ENCODE data around the gene IL18R1. TPM values are rescaled to one million over a fixed set of nuclear protein-coding genes. Genes with fewer than 3 reads are reported as not detected.

IL18R1 gene
- total and polyA plus RNA-seq, 2 donors (not counting 3 experiments of a cell fraction or from before 2014, with no cell fraction given): 2.9 to 3.6 TPM

GRCh38 chr2:102345329-102345920 is 10.2 kb upstream of the IL18R1 start:
- dilution Hi-C loops (cut with MboI; ENCODE audit: extremely low pct_ligation_motif_present, low sequenced_read_pairs) (no loop called here), intact Hi-C loops (cut with micrococcal nuclease) (no loop called here)
- no TSS peak for BruUV-seq (replicated peaks)
- no peak overlapping the region for H3K4me3 ChIP-seq (replicated peaks in 1 of 3; ENCODE audit: insufficient read depth in 1 of 3, low read depth in 1 of 3, low read length in 3 of 3)
- H3K9me3 ChIP-seq (replicated peaks; ENCODE audit: control insufficient read depth, insufficient read depth, low read length): no peaks in the 10 kb centered on the region
- peaks cover 0 to 8% of the 10 kb centered on the region in 2 experiments for H3K36me3 ChIP-seq (ENCODE audit: control insufficient read depth in 2 of 2, extremely low read depth in 1 of 2, insufficient read depth in 2 of 2, low read length in 2 of 2)
- H3K9ac ChIP-seq (replicated peaks; ENCODE audit: extremely low read depth, insufficient read depth, low read length): no peak overlapping the region
- no peaks in the 10 kb centered on the region for H3K27me3 ChIP-seq (ENCODE audit: control insufficient read depth in 2 of 2, insufficient read depth in 2 of 2, low read length in 2 of 2)
- DNase-seq (ENCODE audit: low read depth, low spot score) (peak; percentile 66), FAIRE-seq (peak; percentile 72)
- no peak overlapping the region for H3K4me2 ChIP-seq (ENCODE audit: insufficient read depth, low read length)
- CTCF ChIA-PET: interaction anchor here (0.6 kb wide), 1 partner anchor 13 kb away, joined by 3 read pairs; no protein-coding TSS in a partner anchor
- no peak overlapping the region for H3K27ac ChIP-seq (ENCODE audit: insufficient read depth, low read depth, low read length)
- H3K79me2 ChIP-seq (ENCODE audit: control insufficient read depth, insufficient read depth, low read length): peaks cover 5% of the 10 kb centered on the region
- TF ChIP-seq FOS (IDR thresholded peaks at IDR 0.05; ENCODE audit: borderline replicate concordance, insufficient read depth, low read length) (no peak), POLR2AphosphoS5 (IDR thresholded peaks at IDR 0.05; ENCODE audit: insufficient read depth, low read depth, low read length) (peak; percentile 60), POLR2A (IDR thresholded peaks at IDR 0.05; ENCODE audit: low read depth, low read length) (peak; percentile 77)
- H4K20me1 ChIP-seq (replicated peaks; ENCODE audit: control insufficient read depth, extremely low read depth, insufficient read depth, low read length): no peaks in the 10 kb centered on the region
- H3K9me1 ChIP-seq (replicated peaks; ENCODE audit: control insufficient read depth, extremely low read depth, insufficient read depth, low read length): no peaks in the 10 kb centered on the region
- H2AFZ ChIP-seq (ENCODE audit: low read depth, low read length): no peak overlapping the region
- POLR2A ChIA-PET: no interaction called here
- H3K4me1 ChIP-seq (ENCODE audit: control insufficient read depth, extremely low read depth, insufficient read depth, low read length): peaks cover 11% of the 10 kb centered on the region

- peaks cover 12% of the 10 kb centered on the region for H3K4me1 ChIP-seq (ENCODE audit: control insufficient read depth, extremely low read depth, insufficient read depth, low read length)
- ChIA-PET POLR2A (no interaction called here), CTCF (no interaction called here)
- no peaks in the 10 kb centered on the region for H3K9me1 ChIP-seq (replicated peaks; ENCODE audit: control insufficient read depth, extremely low read depth, insufficient read depth, low read length)
- H3K9ac ChIP-seq (replicated peaks; ENCODE audit: extremely low read depth, insufficient read depth, low read length): no peak overlapping the region
- FAIRE-seq (no peak), DNase-seq (ENCODE audit: low read depth, low spot score) (no peak)
- TF ChIP-seq GATA2 (IDR thresholded peaks at IDR 0.05; ENCODE audit: insufficient read depth, insufficient read length, low read depth, low read length): no peak
- no peak for TF ChIP-seq MAX (IDR thresholded peaks at IDR 0.05; ENCODE audit: insufficient read depth, insufficient read length)
- no peak for TF ChIP-seq POLR2A (IDR thresholded peaks at IDR 0.05; ENCODE audit: low read depth, low read length)
- peak; percentile 54 for TF ChIP-seq POLR2AphosphoS5 (IDR thresholded peaks at IDR 0.05; ENCODE audit: insufficient read depth, low read depth, low read length)
- TF ChIP-seq JUN (IDR thresholded peaks at IDR 0.05; ENCODE audit: borderline replicate concordance, insufficient read depth, insufficient read length, low read depth): no peak
- no peak for TF ChIP-seq CTCF (IDR thresholded peaks at IDR 0.05; ENCODE audit: extremely low read depth in 1 of 2, insufficient read depth in 1 of 2, low read depth in 1 of 2, low read length in 2 of 2)
- TF ChIP-seq EZH2 (IDR thresholded peaks at IDR 0.05; ENCODE audit: borderline replicate concordance, low read depth, low read length, severe bottlenecking): no peak
- BruUV-seq (replicated peaks): no TSS peak
- H2AFZ ChIP-seq (ENCODE audit: low read depth, low read length): no peak overlapping the region
- H3K4me2 ChIP-seq (ENCODE audit: insufficient read depth, low read length): no peak overlapping the region
- H3K9me3 ChIP-seq (replicated peaks; ENCODE audit: control insufficient read depth, insufficient read depth, low read length): no peaks in the 10 kb centered on the region
- H4K20me1 ChIP-seq (replicated peaks; ENCODE audit: control insufficient read depth, extremely low read depth, insufficient read depth, low read length): no peaks in the 10 kb centered on the region
- H3K27me3 ChIP-seq (ENCODE audit: control insufficient read depth in 2 of 2, insufficient read depth in 2 of 2, low read length in 2 of 2): no peaks in the 10 kb centered on the region
- no peak overlapping the region for H3K4me3 ChIP-seq (replicated peaks in 1 of 3; ENCODE audit: insufficient read depth in 1 of 3, low read depth in 1 of 3, low read length in 3 of 3)
- peaks cover under 1% of the 10 kb centered on the region for H3K79me2 ChIP-seq (ENCODE audit: control insufficient read depth, insufficient read depth, low read length)
- dilution Hi-C loops (cut with MboI; ENCODE audit: extremely low pct_ligation_motif_present, low sequenced_read_pairs): no loop called here
- no peak overlapping the region for H3K27ac ChIP-seq (ENCODE audit: insufficient read depth, low read depth, low read length)
- H3K36me3 ChIP-seq (ENCODE audit: control insufficient read depth in 2 of 2, extremely low read depth in 1 of 2, insufficient read depth in 2 of 2, low read length in 2 of 2): peaks cover 0 to 5% of the 10 kb centered on the region in 2 experiments
- intact Hi-C loops (cut with micrococcal nuclease): no loop called here
Measured at GRCh38 chr2:102346381-102347130, 9.0 kb upstream of the IL18R1 start.

Data from endothelial cell of umbilical vein (primary cell).